HepG2 (cell line): ENCODE measurements around the gene LYZL2. TPM values are rescaled to one million over a fixed set of nuclear protein-coding genes. Genes with fewer than 3 reads are reported as not detected.

Experiments
- CBX1 ChIP-seq: IDR thresholded peaks from one replicate; pipeline ENCODE4 v1.6.1; 2016; ENCODE audit warnings: antibody characterized with exemption, low read depth
- CEBPG ChIP-seq: IDR thresholded peaks from 2 replicates; pipeline ENCODE4 v1.6.1; 2016
- ELF1 ChIP-seq: sonication (generic); formaldehyde crosslinking; IDR thresholded peaks from 2 replicates; pipeline ENCODE4 v1.4.0; 2020; ENCODE audit warnings: missing genetic modification reagents
- ETV5 ChIP-seq: IDR thresholded peaks from 2 replicates; pipeline ENCODE4 v1.6.1; 2018; ENCODE audit warnings: missing biosample characterization, missing genetic modification reagents, inconsistent platforms, borderline replicate concordance
- GATA4 ChIP-seq: sonication (generic); IDR thresholded peaks from 2 replicates; pipeline ENCODE4 v1.6.1; 2016; ENCODE audit warnings: antibody characterized with exemption, low read depth, borderline replicate concordance
- NCOA5 ChIP-seq: sonication (generic); formaldehyde crosslinking; IDR thresholded peaks from 2 replicates; pipeline ENCODE4 v1.4.0; 2020; ENCODE audit warnings: missing genetic modification reagents
- STAG1 ChIP-seq: sonication (generic); formaldehyde crosslinking; IDR thresholded peaks from 2 replicates; pipeline ENCODE4 v1.4.0; 2020; ENCODE audit warnings: missing genetic modification reagents
- TRAFD1 ChIP-seq: sonication (generic); formaldehyde crosslinking; IDR thresholded peaks from 2 replicates; pipeline ENCODE4 v1.5.1; 2020; ENCODE audit warnings: missing genetic modification reagents, mild to moderate bottlenecking, borderline replicate concordance
- ZFP82 ChIP-seq: sonication (generic); formaldehyde crosslinking; IDR thresholded peaks from 2 replicates; pipeline ENCODE4 v1.5.1; 2020; ENCODE audit warnings: mild to moderate bottlenecking, missing genetic modification reagents, borderline replicate concordance
- ZIK1 ChIP-seq: sonication (generic); formaldehyde crosslinking; IDR thresholded peaks from 2 replicates; pipeline ENCODE4 v1.5.0; 2020; ENCODE audit warnings: mild to moderate bottlenecking, low read depth, missing genetic modification reagents, borderline replicate concordance
- ZNF205 ChIP-seq: IDR thresholded peaks from 2 replicates; pipeline ENCODE4 v1.6.1; 2018; ENCODE audit warnings: missing biosample characterization, missing genetic modification reagents
- ZNF296 ChIP-seq: sonication (generic); formaldehyde crosslinking; conservative IDR thresholded peaks from 2 replicates; pipeline ENCODE4 v1.5.0; 2020; ENCODE audit warnings: mild to moderate bottlenecking, missing genetic modification reagents
- ZNF558 ChIP-seq: sonication (generic); formaldehyde crosslinking; IDR thresholded peaks from 2 replicates; pipeline ENCODE4 v1.9.0; 2022; ENCODE audit warnings: mild to moderate bottlenecking, missing genetic modification reagents, borderline replicate concordance
- ZNF710 ChIP-seq: sonication (generic); formaldehyde crosslinking; IDR thresholded peaks from 2 replicates; pipeline ENCODE4 v1.5.0; 2020; ENCODE audit warnings: mild to moderate bottlenecking, missing genetic modification reagents, borderline replicate concordance
- ZNF737 ChIP-seq: sonication (generic); formaldehyde crosslinking; IDR thresholded peaks from 2 replicates; pipeline ENCODE4 v1.5.0; 2020; ENCODE audit warnings: missing genetic modification reagents, mild to moderate bottlenecking, borderline replicate concordance
- polyA plus RNA-seq, 8 experiments: library from polyadenylated mRNA; depleted of rRNA in 3 of 8; stranded (reverse) in 7 of 8; unstranded in 1 of 8; fragments of >200 nt; fragmentation: Illumina TruSeq in 4 of 8; extraction: Trizol in 4 of 8; gene quantifications; 2 replicates each; pipeline versions ENCODE4 v1.2.1 to v1.2.3, GENCODE V29; 2011 to 2016; ENCODE audit warnings: low read depth in 4 of 8, missing spikeins in 1 of 8, mixed read lengths in 1 of 8; ENCODE audit not compliant: insufficient read depth in 1 of 8
- total RNA-seq, 5 experiments: library from RNA; depleted of rRNA; stranded (reverse); fragments of >200 nt; fragmentation: Illumina TruSeq; extraction: Trizol; gene quantifications; 2 replicates each; pipeline ENCODE4 v1.2.3, GENCODE V29; 2016; ENCODE audit warnings: low read depth in 1 of 5
- TF ChIP-seq, protein P1 (sequence below): sonication (generic); formaldehyde crosslinking; IDR thresholded peaks from 2 replicates; pipeline ENCODE4 v1.5.1; 2020; ENCODE audit warnings: missing genetic modification reagents, mild to moderate bottlenecking, borderline replicate concordance
- TF ChIP-seq, protein P2 (sequence below): sonication (generic); formaldehyde crosslinking; IDR thresholded peaks from 2 replicates; pipeline ENCODE4 v1.5.0; 2020; ENCODE audit warnings: mild to moderate bottlenecking, low read depth, missing genetic modification reagents, borderline replicate concordance
- TF ChIP-seq, protein P3 (sequence below): sonication (generic); formaldehyde crosslinking; IDR thresholded peaks from 2 replicates; pipeline ENCODE4 v1.4.0; 2020; ENCODE audit warnings: missing genetic modification reagents, borderline replicate concordance

The LYZL2 gene
- total and polyA plus RNA-seq, 2 of the 13 experiments (the other 11 are each of a cell fraction or from before 2014, with no cell fraction given), result 0.20 to 0.63 TPM

- TF ChIP-seq GATA4 (peak; percentile 35; the same call in 1 of the 2 replicates), NCOA5 (CRISPR knock-in tag) (no peak), TRAFD1 (CRISPR knock-in tag) (no peak), ZNF710 (CRISPR knock-in tag) (peak; percentile 67; the same call in 1 of the 2 replicates), ZNF558 (CRISPR knock-in tag) (no peak), CEBPG (CRISPR knock-in tag) (peak; percentile 41), CBX1 (no peak), ZNF205 (CRISPR knock-in tag) (no peak), STAG1 (CRISPR knock-in tag) (peak; percentile 13; the same call in 1 of the 2 replicates), ZFP82 (CRISPR knock-in tag) (0 out of 2 replicates have a peak, but pooled peaks have one; percentile 38), ZNF296 (CRISPR knock-in tag) (no peak), ZIK1 (no peak), ZNF737 (CRISPR knock-in tag) (no peak), ETV5 (CRISPR knock-in tag) (peak; percentile 52; the same call in 1 of the 2 replicates), ELF1 (CRISPR knock-in tag) (no peak)
- TF ChIP-seq, protein P1, sequence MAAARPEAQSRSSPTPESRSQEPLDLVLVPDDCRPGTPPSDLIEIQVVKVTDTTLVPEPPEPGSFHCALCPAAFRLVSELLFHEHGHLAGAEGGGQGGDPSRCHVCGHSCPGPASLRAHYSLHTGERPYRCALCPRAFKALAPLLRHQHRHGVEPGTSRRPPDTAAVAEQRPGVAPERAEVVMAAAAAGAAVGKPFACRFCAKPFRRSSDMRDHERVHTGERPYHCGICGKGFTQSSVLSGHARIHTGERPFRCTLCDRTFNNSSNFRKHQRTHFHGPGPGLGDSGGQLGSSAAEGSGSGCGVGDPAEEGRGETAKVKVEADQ (CRISPR knock-in tag), result no peak
- TF ChIP-seq, protein P2, sequence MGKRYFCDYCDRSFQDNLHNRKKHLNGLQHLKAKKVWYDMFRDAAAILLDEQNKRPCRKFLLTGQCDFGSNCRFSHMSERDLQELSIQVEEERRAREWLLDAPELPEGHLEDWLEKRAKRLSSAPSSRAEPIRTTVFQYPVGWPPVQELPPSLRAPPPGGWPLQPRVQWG (CRISPR knock-in tag), result no peak
- TF ChIP-seq, protein P3, sequence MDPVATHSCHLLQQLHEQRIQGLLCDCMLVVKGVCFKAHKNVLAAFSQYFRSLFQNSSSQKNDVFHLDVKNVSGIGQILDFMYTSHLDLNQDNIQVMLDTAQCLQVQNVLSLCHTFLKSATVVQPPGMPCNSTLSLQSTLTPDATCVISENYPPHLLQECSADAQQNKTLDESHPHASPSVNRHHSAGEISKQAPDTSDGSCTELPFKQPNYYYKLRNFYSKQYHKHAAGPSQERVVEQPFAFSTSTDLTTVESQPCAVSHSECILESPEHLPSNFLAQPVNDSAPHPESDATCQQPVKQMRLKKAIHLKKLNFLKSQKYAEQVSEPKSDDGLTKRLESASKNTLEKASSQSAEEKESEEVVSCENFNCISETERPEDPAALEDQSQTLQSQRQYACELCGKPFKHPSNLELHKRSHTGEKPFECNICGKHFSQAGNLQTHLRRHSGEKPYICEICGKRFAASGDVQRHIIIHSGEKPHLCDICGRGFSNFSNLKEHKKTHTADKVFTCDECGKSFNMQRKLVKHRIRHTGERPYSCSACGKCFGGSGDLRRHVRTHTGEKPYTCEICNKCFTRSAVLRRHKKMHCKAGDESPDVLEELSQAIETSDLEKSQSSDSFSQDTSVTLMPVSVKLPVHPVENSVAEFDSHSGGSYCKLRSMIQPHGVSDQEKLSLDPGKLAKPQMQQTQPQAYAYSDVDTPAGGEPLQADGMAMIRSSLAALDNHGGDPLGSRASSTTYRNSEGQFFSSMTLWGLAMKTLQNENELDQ (CRISPR knock-in tag), result no peak
These were observed 45.7 kb downstream of the LYZL2 start (continued) for GRCh38 chr10:30583778-30584415.
